Trophoblast cell (in vitro differentiated cells and primary cell): ENCODE measurements around the gene PMVK.

Experiments used
- DNase-seq, 2 donors: peaks; one replicate each; pipeline ENCODE4 v3.0.0-alpha.2; 2016
- H2AFZ ChIP-seq: 2 replicates; pipeline ENCODE4 v1.6.1; 2013; ENCODE audit warnings: low read length, moderate library complexity, mild to moderate bottlenecking; ENCODE audit not compliant: insufficient read depth, poor library complexity
- H2AK5ac ChIP-seq: 2 replicates; pipeline ENCODE4 v1.6.1; 2013; ENCODE audit warnings: mild to moderate bottlenecking, low read length
- H2BK120ac ChIP-seq: 2 replicates; pipeline ENCODE4 v1.6.1; 2013; ENCODE audit warnings: low read length, mild to moderate bottlenecking, moderate library complexity; ENCODE audit not compliant: insufficient read depth, poor library complexity
- H2BK12ac ChIP-seq: 2 replicates; pipeline ENCODE4 v1.6.1; 2013; ENCODE audit warnings: mild to moderate bottlenecking, low read length, moderate library complexity
- H2BK5ac ChIP-seq: 2 replicates; pipeline ENCODE4 v1.6.1; 2013; ENCODE audit warnings: low read length, low read depth, moderate library complexity, mild to moderate bottlenecking; ENCODE audit not compliant: poor library complexity
- H3K14ac ChIP-seq: 2 replicates; pipeline ENCODE4 v1.6.1; 2013; ENCODE audit warnings: mild to moderate bottlenecking, low read length
- H3K18ac ChIP-seq: 2 replicates; pipeline ENCODE4 v1.6.1; 2013; ENCODE audit warnings: mild to moderate bottlenecking, low read length
- H3K23ac ChIP-seq: 2 replicates; pipeline ENCODE4 v1.6.1; 2013; ENCODE audit warnings: low read length
- H3K27ac ChIP-seq: 2 replicates; pipeline ENCODE4 v1.5.1; 2013; ENCODE audit warnings: low read depth, mild to moderate bottlenecking, inconsistent platforms, low read length, moderate library complexity
- H3K27me3 ChIP-seq: 2 replicates; pipeline ENCODE4 v1.6.1; 2013; ENCODE audit warnings: inconsistent platforms, mild to moderate bottlenecking, low read length, moderate library complexity; ENCODE audit not compliant: insufficient read depth
- H3K36me3 ChIP-seq, 2 experiments: 1 replicate in 1 of 2; 2 replicates in 1 of 2; pipeline ENCODE4 v1.6.1; 2013; ENCODE audit warnings: low read length in 2 of 2, mild to moderate bottlenecking in 2 of 2, moderate library complexity in 1 of 2; ENCODE audit not compliant: insufficient read depth in 2 of 2, control insufficient read depth in 1 of 2
- H3K4ac ChIP-seq: 2 replicates; pipeline ENCODE4 v1.6.1; 2013; ENCODE audit warnings: low read depth, mild to moderate bottlenecking, low read length, moderate library complexity
- H3K4me1 ChIP-seq, 2 experiments: 1 replicate in 1 of 2; 2 replicates in 1 of 2; pipeline ENCODE4 v1.6.1; 2013; ENCODE audit warnings: low read length in 2 of 2, mild to moderate bottlenecking in 2 of 2, moderate library complexity in 1 of 2; ENCODE audit not compliant: insufficient read depth in 2 of 2, control insufficient read depth in 1 of 2
- H3K4me2 ChIP-seq: 2 replicates; pipeline ENCODE4 v1.6.1; 2013; ENCODE audit warnings: inconsistent platforms, mild to moderate bottlenecking, low read length, moderate library complexity
- H3K4me3 ChIP-seq: 2 replicates; pipeline ENCODE4 v1.5.1; 2013; ENCODE audit warnings: mild to moderate bottlenecking, low read depth, low read length, inconsistent platforms
- H3K79me1 ChIP-seq: one replicate; pipeline ENCODE4 v1.6.1; 2013; ENCODE audit warnings: low read length
- H3K79me2 ChIP-seq: 2 replicates; pipeline ENCODE4 v1.6.1; 2013; ENCODE audit warnings: low read length, mild to moderate bottlenecking; ENCODE audit not compliant: control insufficient read depth, insufficient read depth, poor library complexity
- H3K9ac ChIP-seq: 2 replicates; pipeline ENCODE4 v1.6.1; 2013; ENCODE audit warnings: mild to moderate bottlenecking, low read length
- H3K9me3 ChIP-seq: 2 replicates; pipeline ENCODE4 v1.6.1; 2013; ENCODE audit warnings: low read depth, mild to moderate bottlenecking, control low read depth, inconsistent platforms, low read length; ENCODE audit not compliant: insufficient read depth
- H4K12ac ChIP-seq: 2 replicates; pipeline ENCODE4 v1.6.1; 2013; ENCODE audit warnings: low read depth, mild to moderate bottlenecking, low read length, moderate library complexity
- H4K8ac ChIP-seq: 2 replicates; pipeline ENCODE4 v1.6.1; 2013; ENCODE audit warnings: low read depth, mild to moderate bottlenecking, low read length, moderate library complexity
- H4K91ac ChIP-seq: one replicate; pipeline ENCODE4 v1.6.1; 2013; ENCODE audit warnings: low read depth, mild to moderate bottlenecking, low read length, moderate library complexity
- WGBS: extraction: QIAGEN DNeasy Blood & Tissue Kit; methylation state at CpG from one replicate; pipeline ENCODE4 v1.1.7; 2013; ENCODE audit warnings: missing lambda C conversion rate; ENCODE audit not compliant: insufficient read length, insufficient coverage; ENCODE audit errors: extremely low coverage; 5-methylcytosine and 5-hydroxymethylcytosine counted together

PMVK gene

GRCh38 chr1:154971341-154971998, 35.0 kb upstream of the PMVK start:
- H3K9me3 ChIP-seq = peaks cover 2% of the 10 kb centered on the region
- peak overlapping the region; percentile 14 for H3K14ac ChIP-seq
- no peak overlapping the region for H3K4me3 ChIP-seq
- H3K18ac ChIP-seq = peak overlapping the region; percentile 7
- H3K23ac ChIP-seq = no peak overlapping the region
- H4K8ac ChIP-seq = peak overlapping the region; percentile 3
- H3K27me3 ChIP-seq = no peaks in the 10 kb centered on the region
- no CpG with 5 or more reads among the region's 10 CpGs for WGBS
- H2AK5ac ChIP-seq = peak overlapping the region; percentile 11
- peak overlapping the region; percentile 2 for H2AFZ ChIP-seq
- peaks cover 39 to 47% of the 10 kb centered on the region in 2 experiments for H3K4me1 ChIP-seq
- H3K79me1 ChIP-seq = peaks cover 38% of the 10 kb centered on the region
- H4K91ac ChIP-seq = peak overlapping the region; percentile 51
- peaks cover 21 to 26% of the 10 kb centered on the region in 2 experiments for H3K36me3 ChIP-seq
- H2BK120ac ChIP-seq = peak overlapping the region; percentile 24
- peak overlapping the region; percentile 7 for H4K12ac ChIP-seq
- peak overlapping the region; percentile 16 for H2BK12ac ChIP-seq
- DNase-seq = peak; percentile 59 to 66
- H3K9ac ChIP-seq = no peak overlapping the region
- H3K4ac ChIP-seq = peak overlapping the region; percentile 46
- H3K4me2 ChIP-seq = peak overlapping the region; percentile 56
- H3K79me2 ChIP-seq = peaks cover 31% of the 10 kb centered on the region
- H2BK5ac ChIP-seq = peak overlapping the region; percentile 83
- H3K27ac ChIP-seq = peak overlapping the region; percentile 100

DNA sequence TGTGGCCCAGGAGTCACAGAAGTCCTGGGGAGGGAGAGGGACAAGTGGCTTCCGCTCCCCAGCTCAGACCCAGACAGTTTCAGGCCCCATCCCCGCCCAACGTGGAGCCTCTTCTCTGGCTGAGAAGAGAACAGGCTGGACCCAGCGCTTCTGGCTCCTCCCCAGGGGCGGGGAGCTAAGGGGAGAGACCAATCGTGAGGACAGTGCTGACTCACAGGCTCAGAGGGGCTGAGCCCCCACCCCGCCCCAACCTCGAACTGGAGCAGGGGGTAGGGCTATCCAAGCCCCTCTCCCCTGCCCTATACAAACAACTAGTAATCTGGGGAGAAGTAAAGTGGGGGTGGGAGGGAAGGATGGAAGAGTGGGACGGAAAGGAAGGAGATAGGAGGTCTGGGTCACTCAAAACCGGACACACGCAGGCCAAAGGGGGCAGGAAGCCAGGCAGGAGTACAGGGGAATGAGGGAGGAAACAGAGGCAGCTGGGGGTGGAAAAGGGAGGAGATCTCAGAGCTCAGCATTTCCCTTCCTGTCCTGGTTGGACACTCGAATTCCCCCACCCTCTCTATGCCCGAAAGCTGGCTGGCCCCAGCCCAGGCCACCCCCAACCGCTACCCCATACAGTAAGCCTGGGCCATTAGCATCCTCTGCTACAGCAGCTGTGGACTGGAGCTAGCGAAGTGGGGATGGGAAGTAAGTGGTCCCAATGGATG, 34.3 kb upstream of the PMVK start, which contains the start of gene SHC1:
Gene SHC1, minus strand, starts transcription at position 117 of the 710 bp plus-strand sequence. CDS start 221 bp downstream, outside the sequence.
- Histone ChIP-seq H3K23ac (no peak within 1 kb of the TSS), H3K79me1 (peaks cover 38% of the 10 kb centered on the region), H3K9ac (peak within 1 kb of the TSS; percentile 76), H3K27ac (peak within 1 kb of the TSS; percentile 100), H4K12ac (peak within 1 kb of the TSS; percentile 33), H3K9me3 (peaks cover 2% of the 10 kb centered on the region), H3K4me3 (peak within 1 kb of the TSS; percentile 49), H4K8ac (peak within 1 kb of the TSS; percentile 73), H2AK5ac (peak within 1 kb of the TSS; percentile 33), H3K14ac (peak within 1 kb of the TSS; percentile 78), H2AFZ (peak within 1 kb of the TSS; percentile 8), H3K4me2 (peak within 1 kb of the TSS; percentile 79), H3K27me3 (no peaks in the 10 kb centered on the region), H3K18ac (peak within 1 kb of the TSS; percentile 85), H3K79me2 (peaks cover 28% of the 10 kb centered on the region), H2BK12ac (peak within 1 kb of the TSS; percentile 37), H3K4me1 (peaks cover 39 to 47% of the 10 kb centered on the region in 2 experiments), H2BK5ac (peak within 1 kb of the TSS; percentile 83), H4K91ac (peak within 1 kb of the TSS; percentile 82), H3K4ac (peak within 1 kb of the TSS; percentile 80), H3K36me3 (peaks cover 28 to 32% of the 10 kb centered on the region in 2 experiments), H2BK120ac (peak within 1 kb of the TSS; percentile 54)
- WGBS = no CpG with 5 or more reads among the region's 15 CpGs
- DNase-seq = peak; percentile 60 to 64

DNA sequence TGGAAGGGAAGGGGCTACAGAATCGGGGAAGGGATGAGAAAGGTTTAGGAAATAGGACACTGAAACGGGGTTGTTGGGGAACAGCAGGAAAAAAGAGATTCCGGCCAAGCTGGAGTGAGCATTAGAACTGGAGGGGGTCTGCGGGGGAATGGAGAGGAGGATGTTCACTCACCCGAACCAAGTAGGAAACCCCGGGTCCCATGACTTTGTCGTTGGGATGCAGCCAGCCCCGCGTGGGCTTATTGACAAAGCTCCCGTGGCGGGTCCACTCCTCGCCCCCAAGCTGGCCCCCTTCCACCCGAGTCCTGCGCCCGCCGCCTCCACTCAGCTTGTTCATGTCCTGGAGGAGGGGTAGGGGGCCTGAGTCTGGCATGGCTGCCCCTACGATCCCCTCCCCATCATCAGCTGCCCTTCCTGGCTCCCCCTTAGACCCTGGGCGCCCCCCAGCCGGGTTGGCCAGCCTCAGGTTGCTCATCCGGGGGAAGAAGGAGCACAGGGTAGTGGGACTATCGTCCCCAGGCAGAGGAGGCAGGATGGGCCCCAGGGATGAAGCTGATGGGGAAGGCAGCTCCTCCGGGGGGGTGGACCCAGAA, 33.4 kb upstream of the PMVK start:
- peaks cover 24% of the 10 kb centered on the region for H3K79me2 ChIP-seq
- peak overlapping the region; percentile 82 for H4K91ac ChIP-seq
- H3K9me3 ChIP-seq = peaks cover 2% of the 10 kb centered on the region
- H2AFZ ChIP-seq = peak overlapping the region; percentile 8
- H2BK120ac ChIP-seq = peak overlapping the region; percentile 54
- peak overlapping the region; percentile 42 for H2BK5ac ChIP-seq
- peak overlapping the region; percentile 49 for H3K4me3 ChIP-seq
- no CpG with 5 or more reads among the region's 22 CpGs for WGBS
- peak overlapping the region; percentile 33 for H2AK5ac ChIP-seq
- no peak for DNase-seq
- H3K4ac ChIP-seq = peak overlapping the region; percentile 80
- H3K4me1 ChIP-seq = peaks cover 39 to 47% of the 10 kb centered on the region in 2 experiments
- H3K27me3 ChIP-seq = no peaks in the 10 kb centered on the region
- H3K23ac ChIP-seq = no peak overlapping the region
- H3K14ac ChIP-seq = peak overlapping the region; percentile 78
- H3K36me3 ChIP-seq = peaks cover 35 to 38% of the 10 kb centered on the region in 2 experiments
- H3K4me2 ChIP-seq = peak overlapping the region; percentile 79
- H2BK12ac ChIP-seq = peak overlapping the region; percentile 37
- peak overlapping the region; percentile 76 for H3K9ac ChIP-seq
- H3K18ac ChIP-seq = peak overlapping the region; percentile 85
- H3K79me1 ChIP-seq = peaks cover 32% of the 10 kb centered on the region
- H3K27ac ChIP-seq = peak overlapping the region; percentile 35
- H4K8ac ChIP-seq = peak overlapping the region; percentile 73
- H4K12ac ChIP-seq = peak overlapping the region; percentile 33

DNA sequence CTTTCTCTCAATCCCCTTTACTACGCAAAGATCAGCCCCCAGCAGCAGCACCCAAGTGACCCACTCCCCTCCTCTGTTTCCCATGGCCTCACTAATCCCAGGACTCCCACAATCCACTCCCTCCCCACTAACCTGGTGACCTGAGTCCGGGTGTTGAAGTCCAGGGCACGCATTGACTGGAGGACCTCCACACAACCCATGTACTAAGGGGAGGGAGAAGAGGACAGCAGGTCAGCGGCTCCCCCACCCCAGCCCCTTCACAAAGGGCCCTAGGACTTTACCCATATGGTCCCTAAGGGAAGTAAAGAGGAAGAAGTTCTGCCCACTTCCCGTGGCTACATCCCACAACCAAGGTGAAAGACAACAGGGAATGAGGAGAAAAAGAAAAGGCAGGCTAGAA, 32.7 kb upstream of the PMVK start:
- Histone ChIP-seq H3K18ac (peak overlapping the region; percentile 54), H3K4me3 (no peak overlapping the region), H2AFZ (no peak overlapping the region), H3K9me3 (peaks cover 2% of the 10 kb centered on the region), H3K4ac (peak overlapping the region; percentile 80), H2BK5ac (no peak overlapping the region), H3K27me3 (no peaks in the 10 kb centered on the region), H2BK120ac (no peak overlapping the region), H2AK5ac (peak overlapping the region; percentile 64), H4K91ac (peak overlapping the region; percentile 7), H2BK12ac (peak overlapping the region; percentile 32), H3K4me2 (peak overlapping the region; percentile 79), H3K9ac (no peak overlapping the region), H3K79me1 (peaks cover 31% of the 10 kb centered on the region), H3K23ac (no peak overlapping the region), H4K8ac (no peak overlapping the region), H3K36me3 (peaks cover 42% of the 10 kb centered on the region in 2 experiments), H3K27ac (no peak overlapping the region), H3K4me1 (peaks cover 39 to 47% of the 10 kb centered on the region in 2 experiments), H3K79me2 (peaks cover 24% of the 10 kb centered on the region), H3K14ac (peak overlapping the region; percentile 17), H4K12ac (peak overlapping the region; percentile 35)
- DNase-seq = no peak
- WGBS = no CpG with 5 or more reads among the region's 5 CpGs
